Measurements from ENCODE around the gene PRDM15. TPM values are rescaled to one million over a fixed set of nuclear protein-coding genes. Genes with fewer than 3 reads are reported as not detected.

Gene PRDM15
- total RNA-seq, 3 donors from 2014 or later (not counting 1 experiment from before 2014, with no cell fraction given) = 11.4 to 13.5 (median 11.9) TPM

GRCh38 chr21:41888749-41889376 lies 9.7 kb upstream of the PRDM15 start:
- no peaks in the 10 kb centered on the region for H3K27me3 Mint-ChIP-seq (ENCODE audit: low read depth in 2 of 2)
- intact Hi-C loops (cut with micrococcal nuclease) = no loop called here
- no peaks in the 10 kb centered on the region for H3K36me3 ChIP-seq (ENCODE audit: control insufficient read depth, insufficient read depth, low read length)

GRCh38 chr21:41887667-41888066 lies 8.5 kb upstream of the PRDM15 start:
- 98% methylated on average over 4 of the region's 5 CpGs for WGBS (ENCODE audit: insufficient coverage)
- H3K9me3 Mint-ChIP-seq = no peaks in the 10 kb centered on the region
- H3K36me3 Mint-ChIP-seq = no peaks in the 10 kb centered on the region
- H3K27ac Mint-ChIP-seq = no peak overlapping the region
- ATAC-seq (no peak), DNase-seq (no peak)
- H3K9me3 ChIP-seq (ENCODE audit: control insufficient read depth, insufficient read depth, low read length) = no peaks in the 10 kb centered on the region
- H3K27me3 Mint-ChIP-seq (ENCODE audit: low read depth in 2 of 2) = peaks cover 0 to 3% of the 10 kb centered on the region in 2 donors
- no peak overlapping the region for H3K27ac ChIP-seq (ENCODE audit: low read length)
- no peak overlapping the region for H3K4me3 ChIP-seq (ENCODE audit: low read length)
- H3K4me1 Mint-ChIP-seq = no peaks in the 10 kb centered on the region
- intact Hi-C loops (cut with micrococcal nuclease) = no loop called here
- no peaks in the 10 kb centered on the region for H3K4me1 ChIP-seq (ENCODE audit: control insufficient read depth, insufficient read depth, low read length)
- no peaks in the 10 kb centered on the region for H3K27me3 ChIP-seq (ENCODE audit: control insufficient read depth, insufficient read depth, low read length)
- TF ChIP-seq, protein P1, sequence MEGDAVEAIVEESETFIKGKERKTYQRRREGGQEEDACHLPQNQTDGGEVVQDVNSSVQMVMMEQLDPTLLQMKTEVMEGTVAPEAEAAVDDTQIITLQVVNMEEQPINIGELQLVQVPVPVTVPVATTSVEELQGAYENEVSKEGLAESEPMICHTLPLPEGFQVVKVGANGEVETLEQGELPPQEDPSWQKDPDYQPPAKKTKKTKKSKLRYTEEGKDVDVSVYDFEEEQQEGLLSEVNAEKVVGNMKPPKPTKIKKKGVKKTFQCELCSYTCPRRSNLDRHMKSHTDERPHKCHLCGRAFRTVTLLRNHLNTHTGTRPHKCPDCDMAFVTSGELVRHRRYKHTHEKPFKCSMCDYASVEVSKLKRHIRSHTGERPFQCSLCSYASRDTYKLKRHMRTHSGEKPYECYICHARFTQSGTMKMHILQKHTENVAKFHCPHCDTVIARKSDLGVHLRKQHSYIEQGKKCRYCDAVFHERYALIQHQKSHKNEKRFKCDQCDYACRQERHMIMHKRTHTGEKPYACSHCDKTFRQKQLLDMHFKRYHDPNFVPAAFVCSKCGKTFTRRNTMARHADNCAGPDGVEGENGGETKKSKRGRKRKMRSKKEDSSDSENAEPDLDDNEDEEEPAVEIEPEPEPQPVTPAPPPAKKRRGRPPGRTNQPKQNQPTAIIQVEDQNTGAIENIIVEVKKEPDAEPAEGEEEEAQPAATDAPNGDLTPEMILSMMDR (IDR thresholded peaks at IDR 0.05) = no peak
- H3K36me3 ChIP-seq (ENCODE audit: control insufficient read depth, insufficient read depth, low read length) = no peaks in the 10 kb centered on the region
- H3K4me3 Mint-ChIP-seq = no peak overlapping the region

More at GRCh38 chr21:41888749-41889376, 9.7 kb upstream of the PRDM15 start:
- no peak overlapping the region for H3K27ac Mint-ChIP-seq
- H3K4me3 Mint-ChIP-seq = no peak overlapping the region
- no peaks in the 10 kb centered on the region for H3K27me3 ChIP-seq (ENCODE audit: control insufficient read depth, insufficient read depth, low read length)
- no peak overlapping the region for H3K27ac ChIP-seq (ENCODE audit: low read length)
- no peak overlapping the region for H3K4me3 ChIP-seq (ENCODE audit: low read length)
- H3K36me3 Mint-ChIP-seq = no peaks in the 10 kb centered on the region
- TF ChIP-seq, protein P1 (IDR thresholded peaks at IDR 0.05) = no peak
- H3K9me3 ChIP-seq (ENCODE audit: control insufficient read depth, insufficient read depth, low read length) = no peaks in the 10 kb centered on the region
- no peaks in the 10 kb centered on the region for H3K4me1 ChIP-seq (ENCODE audit: control insufficient read depth, insufficient read depth, low read length)
- no peaks in the 10 kb centered on the region for H3K4me1 Mint-ChIP-seq
- 94% methylated on average over 13 of the region's 13 CpGs for WGBS (ENCODE audit: insufficient coverage)
- H3K9me3 Mint-ChIP-seq = no peaks in the 10 kb centered on the region
- DNase-seq (no peak), ATAC-seq (no peak)

- TF ChIP-seq, protein P1 (IDR thresholded peaks at IDR 0.05) = no peak
- Histone ChIP-seq H3K27me3 (ENCODE audit: control insufficient read depth, insufficient read depth, low read length) (no peaks in the 10 kb centered on the region), H3K9me3 (ENCODE audit: control insufficient read depth, insufficient read depth, low read length) (no peaks in the 10 kb centered on the region), H3K4me1 (ENCODE audit: control insufficient read depth, insufficient read depth, low read length) (no peaks in the 10 kb centered on the region), H3K4me3 (ENCODE audit: low read length) (no peak overlapping the region), H3K27ac (ENCODE audit: low read length) (no peak overlapping the region), H3K36me3 (ENCODE audit: control insufficient read depth, insufficient read depth, low read length) (no peaks in the 10 kb centered on the region)
- WGBS (ENCODE audit: insufficient coverage) = 80% methylated on average over 7 of the region's 7 CpGs
- no peak for DNase-seq
- no peaks in the 10 kb centered on the region for H3K36me3 Mint-ChIP-seq
- no peak for ATAC-seq
- intact Hi-C loops (cut with micrococcal nuclease) = no loop called here
- no peaks in the 10 kb centered on the region for H3K9me3 Mint-ChIP-seq
- no peaks in the 10 kb centered on the region for H3K4me1 Mint-ChIP-seq
- peaks cover 0 to 3% of the 10 kb centered on the region in 2 donors for H3K27me3 Mint-ChIP-seq (ENCODE audit: low read depth in 2 of 2)
- H3K27ac Mint-ChIP-seq = no peak overlapping the region
- H3K4me3 Mint-ChIP-seq = no peak overlapping the region
Observed at GRCh38 chr21:41886328-41886727, 7.2 kb upstream of the PRDM15 start.
